Measurements from ENCODE around the gene CUBN.

The CUBN gene

GRCh38 chr10:16883084-16883483 lies 246.5 kb downstream of the CUBN start:
- Histone ChIP-seq H3K27me3 (ENCODE audit: insufficient read depth, poor library complexity, severe bottlenecking) (no peaks in the 10 kb centered on the region), H3K27ac (replicated peaks) (no peak overlapping the region), H3K4me3 (replicated peaks; ENCODE audit: insufficient read depth, low read length) (no peak overlapping the region)
- no peak for TF ChIP-seq SPI1 (IDR thresholded peaks at IDR 0.05; ENCODE audit: borderline replicate concordance, low read depth)
- TF ChIP-seq CTCF (IDR thresholded peaks at IDR 0.05; ENCODE audit: insufficient read depth, low read length), result no peak
- TF ChIP-seq POLR2AphosphoS5 (IDR thresholded peaks at IDR 0.05; ENCODE audit: low read depth), result no peak
- no peak for TF ChIP-seq GABPA (IDR thresholded peaks at IDR 0.05; ENCODE audit: low read depth)
- TF ChIP-seq REST (IDR thresholded peaks at IDR 0.05; ENCODE audit: insufficient replicate concordance, low read depth), result no peak
- no peak for DNase-seq (ENCODE audit: low read depth in 1 of 2, low spot score in 1 of 2)

GRCh38 chr10:16870331-16870730 lies 259.3 kb downstream of the CUBN start:
- TF ChIP-seq POLR2AphosphoS5 (IDR thresholded peaks at IDR 0.05; ENCODE audit: low read depth), result no peak
- no peak for TF ChIP-seq GABPA (IDR thresholded peaks at IDR 0.05; ENCODE audit: low read depth)
- TF ChIP-seq CTCF (IDR thresholded peaks at IDR 0.05; ENCODE audit: insufficient read depth, low read length), result no peak
- no peak for TF ChIP-seq REST (IDR thresholded peaks at IDR 0.05; ENCODE audit: insufficient replicate concordance, low read depth)
- no peak for TF ChIP-seq SPI1 (IDR thresholded peaks at IDR 0.05; ENCODE audit: borderline replicate concordance, low read depth)
- Histone ChIP-seq H3K4me3 (replicated peaks; ENCODE audit: insufficient read depth, low read length) (no peak overlapping the region), H3K27me3 (ENCODE audit: insufficient read depth, poor library complexity, severe bottlenecking) (no peaks in the 10 kb centered on the region), H3K27ac (replicated peaks) (no peak overlapping the region)
- no peak for DNase-seq (ENCODE audit: low read depth in 1 of 2, low spot score in 1 of 2)

- DNase-seq (ENCODE audit: low read depth in 1 of 2, low spot score in 1 of 2), result no peak
- Histone ChIP-seq H3K27ac (replicated peaks) (no peak overlapping the region), H3K4me3 (replicated peaks; ENCODE audit: insufficient read depth, low read length) (no peak overlapping the region), H3K27me3 (ENCODE audit: insufficient read depth, poor library complexity, severe bottlenecking) (no peaks in the 10 kb centered on the region)
- TF ChIP-seq CTCF (IDR thresholded peaks at IDR 0.05; ENCODE audit: insufficient read depth, low read length), result no peak
- TF ChIP-seq SPI1 (IDR thresholded peaks at IDR 0.05; ENCODE audit: borderline replicate concordance, low read depth), result no peak
- no peak for TF ChIP-seq POLR2AphosphoS5 (IDR thresholded peaks at IDR 0.05; ENCODE audit: low read depth)
- no peak for TF ChIP-seq GABPA (IDR thresholded peaks at IDR 0.05; ENCODE audit: low read depth)
- no peak for TF ChIP-seq REST (IDR thresholded peaks at IDR 0.05; ENCODE audit: insufficient replicate concordance, low read depth)
Measured at GRCh38 chr10:16867990-16868389, 261.6 kb downstream of the CUBN start.
